Right lobe of liver (tissue), 4 donors: Measurements from ENCODE around the gene PRDM15.

Source experiments
- POLR2A ChIP-seq: fragments of 450-650 bp; IDR thresholded peaks from one replicate; pipeline ENCODE4 v1.6.1; 2017; ENCODE audit warnings: antibody characterized with exemption, mild to moderate bottlenecking
- TF ChIP-seq, protein P1 (sequence below), 4 donors: fragments of 200-600 bp in 3 of 4; fragments of 450-650 bp in 1 of 4; IDR thresholded peaks; one replicate each; pipeline versions ENCODE4 v1.5.1 to v1.8.0; 2016 to 2022; ENCODE audit warnings: antibody characterized with exemption in 4 of 4, mild to moderate bottlenecking in 2 of 4
- donor health status: DM: no; HTN: no; CAD: no.
- donor health status: DM: no; HTN: no; CAD: no.
- donor health status: DM: no; HTN: yes; CAD: no.

GRCh38 chr21:41873005-41873404 lies 6.1 kb downstream of the PRDM15 start:
- TF ChIP-seq POLR2A, result no peak
- TF ChIP-seq, protein P1, sequence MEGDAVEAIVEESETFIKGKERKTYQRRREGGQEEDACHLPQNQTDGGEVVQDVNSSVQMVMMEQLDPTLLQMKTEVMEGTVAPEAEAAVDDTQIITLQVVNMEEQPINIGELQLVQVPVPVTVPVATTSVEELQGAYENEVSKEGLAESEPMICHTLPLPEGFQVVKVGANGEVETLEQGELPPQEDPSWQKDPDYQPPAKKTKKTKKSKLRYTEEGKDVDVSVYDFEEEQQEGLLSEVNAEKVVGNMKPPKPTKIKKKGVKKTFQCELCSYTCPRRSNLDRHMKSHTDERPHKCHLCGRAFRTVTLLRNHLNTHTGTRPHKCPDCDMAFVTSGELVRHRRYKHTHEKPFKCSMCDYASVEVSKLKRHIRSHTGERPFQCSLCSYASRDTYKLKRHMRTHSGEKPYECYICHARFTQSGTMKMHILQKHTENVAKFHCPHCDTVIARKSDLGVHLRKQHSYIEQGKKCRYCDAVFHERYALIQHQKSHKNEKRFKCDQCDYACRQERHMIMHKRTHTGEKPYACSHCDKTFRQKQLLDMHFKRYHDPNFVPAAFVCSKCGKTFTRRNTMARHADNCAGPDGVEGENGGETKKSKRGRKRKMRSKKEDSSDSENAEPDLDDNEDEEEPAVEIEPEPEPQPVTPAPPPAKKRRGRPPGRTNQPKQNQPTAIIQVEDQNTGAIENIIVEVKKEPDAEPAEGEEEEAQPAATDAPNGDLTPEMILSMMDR (IDR thresholded peaks at IDR 0.05), result no peak
